Choroid plexus epithelial cell (primary cell): ENCODE results near the gene SPATS2.
"Not testable (repeated sequence)": the region's sequence is repeated elsewhere in the genome, so short reads cannot be mapped to it uniquely, and the experiment has no call there.

ENCODE experiments used
- DNase-seq: peaks from one replicate; pipeline ENCODE4 v3.0.0-alpha.2; 2010; ENCODE audit warnings: low read depth
- H3K4me3 ChIP-seq: 2 replicates; pipeline ENCODE4 v1.5.1; 2011; ENCODE audit warnings: low read depth, mild to moderate bottlenecking, control low read depth, low read length, moderate library complexity
- TF ChIP-seq, protein P1 (sequence below): conservative IDR thresholded peaks from 2 replicates; pipeline ENCODE4 v1.5.1; 2011; ENCODE audit warnings: low read depth, mild to moderate bottlenecking, control low read depth, inconsistent platforms, low read length, moderate library complexity

Gene SPATS2

DNA sequence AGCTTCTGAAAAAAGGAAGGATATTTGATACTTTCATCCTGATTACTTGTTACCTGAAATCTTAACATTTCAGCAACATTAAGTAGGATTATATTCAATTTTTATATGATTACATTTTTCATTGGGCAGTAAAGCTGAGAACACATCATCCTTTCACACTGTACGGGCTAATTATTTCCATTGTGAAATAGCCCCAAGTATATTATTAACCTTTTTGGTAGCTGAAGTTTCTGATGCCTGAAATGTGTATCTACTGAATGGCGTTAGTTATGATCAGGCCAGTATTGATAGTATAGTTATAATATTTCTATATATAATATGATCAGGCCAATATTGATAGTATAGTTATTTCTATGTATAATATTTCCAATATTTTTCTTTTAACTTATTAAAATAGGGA lies 10.1 kb downstream of the SPATS2 start:
- TF ChIP-seq, protein P1, sequence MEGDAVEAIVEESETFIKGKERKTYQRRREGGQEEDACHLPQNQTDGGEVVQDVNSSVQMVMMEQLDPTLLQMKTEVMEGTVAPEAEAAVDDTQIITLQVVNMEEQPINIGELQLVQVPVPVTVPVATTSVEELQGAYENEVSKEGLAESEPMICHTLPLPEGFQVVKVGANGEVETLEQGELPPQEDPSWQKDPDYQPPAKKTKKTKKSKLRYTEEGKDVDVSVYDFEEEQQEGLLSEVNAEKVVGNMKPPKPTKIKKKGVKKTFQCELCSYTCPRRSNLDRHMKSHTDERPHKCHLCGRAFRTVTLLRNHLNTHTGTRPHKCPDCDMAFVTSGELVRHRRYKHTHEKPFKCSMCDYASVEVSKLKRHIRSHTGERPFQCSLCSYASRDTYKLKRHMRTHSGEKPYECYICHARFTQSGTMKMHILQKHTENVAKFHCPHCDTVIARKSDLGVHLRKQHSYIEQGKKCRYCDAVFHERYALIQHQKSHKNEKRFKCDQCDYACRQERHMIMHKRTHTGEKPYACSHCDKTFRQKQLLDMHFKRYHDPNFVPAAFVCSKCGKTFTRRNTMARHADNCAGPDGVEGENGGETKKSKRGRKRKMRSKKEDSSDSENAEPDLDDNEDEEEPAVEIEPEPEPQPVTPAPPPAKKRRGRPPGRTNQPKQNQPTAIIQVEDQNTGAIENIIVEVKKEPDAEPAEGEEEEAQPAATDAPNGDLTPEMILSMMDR = no peak
- H3K4me3 ChIP-seq = no peak overlapping the region
- DNase-seq = no peak

DNA sequence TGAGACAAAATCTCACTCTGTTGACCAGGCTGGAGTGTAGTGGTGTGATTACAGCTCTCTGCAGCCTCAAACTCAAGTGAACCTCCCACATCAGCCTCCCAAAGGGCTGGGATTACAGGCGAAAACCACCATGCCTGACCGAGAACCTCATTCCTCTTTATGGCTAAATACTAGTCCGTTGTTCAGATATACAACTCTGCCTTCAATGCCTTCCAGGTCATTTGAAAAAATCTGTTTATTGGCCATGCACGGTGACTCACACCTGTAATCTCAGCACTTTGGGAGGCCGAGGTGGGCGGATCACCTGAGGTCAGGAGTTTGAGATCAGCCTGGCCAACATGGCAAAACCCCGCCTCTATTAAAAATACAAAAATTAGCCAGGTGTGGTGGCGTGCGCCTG lies 12.9 kb downstream of the SPATS2 start:
- H3K4me3 ChIP-seq, DNase-seq: not testable (repeated sequence)

DNA sequence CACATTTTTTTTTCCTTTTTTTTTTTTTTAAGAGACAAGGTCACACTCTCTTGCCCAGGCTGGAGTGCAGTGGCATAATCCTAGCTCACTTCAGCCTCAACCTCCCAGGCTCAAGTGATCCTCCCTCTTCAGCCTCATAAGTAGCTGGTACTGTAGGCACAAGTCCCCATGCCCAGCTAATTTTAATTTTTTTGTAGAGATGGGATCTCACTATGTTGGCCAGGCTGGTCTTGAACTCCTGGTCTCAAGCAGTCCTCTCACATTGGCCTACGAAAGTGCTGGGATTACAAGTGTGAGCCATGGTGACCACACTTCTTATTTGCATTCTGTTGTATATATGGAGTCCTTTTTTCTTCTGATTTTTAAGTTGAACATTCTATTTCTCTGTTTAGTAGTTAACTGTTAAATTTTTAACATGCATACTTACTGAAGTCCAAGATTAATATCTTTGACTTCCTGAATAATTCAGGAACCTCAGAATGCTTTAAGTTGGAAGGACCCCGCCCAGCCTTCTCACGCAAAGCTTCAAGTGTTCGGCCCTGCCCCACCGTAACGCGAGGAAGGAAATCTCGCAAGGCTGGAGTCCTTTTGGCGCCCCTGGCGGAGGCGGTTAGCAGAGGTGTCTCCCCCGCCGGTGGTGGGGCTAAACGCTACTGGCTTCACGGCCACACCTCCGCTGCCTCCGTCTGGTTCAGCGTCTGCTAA lies 21.6 kb downstream of the SPATS2 start:
- DNase-seq = no peak

DNA sequence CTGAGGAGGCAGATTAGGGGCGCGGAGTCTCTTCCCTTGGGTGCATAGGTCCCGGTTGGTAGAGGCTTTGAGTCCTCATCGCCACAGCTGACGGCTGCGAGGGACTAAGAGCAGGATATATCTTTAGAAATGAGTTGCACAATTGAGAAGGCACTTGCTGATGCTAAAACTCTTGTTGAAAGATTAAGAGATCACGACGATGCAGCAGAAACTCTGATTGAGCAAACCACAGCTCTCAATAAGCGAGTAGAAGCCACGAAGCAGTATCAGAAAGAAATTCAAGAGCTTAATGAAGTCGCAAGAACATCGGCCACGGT lies 22.1 kb downstream of the SPATS2 start:
- TF ChIP-seq, protein P1 = no peak
- no peak overlapping the region for H3K4me3 ChIP-seq
- DNase-seq = no peak

More for the DNA sequence above, 21.6 kb downstream of the SPATS2 start:
- H3K4me3 ChIP-seq = no peak overlapping the region
- TF ChIP-seq, protein P1 = no peak

DNA sequence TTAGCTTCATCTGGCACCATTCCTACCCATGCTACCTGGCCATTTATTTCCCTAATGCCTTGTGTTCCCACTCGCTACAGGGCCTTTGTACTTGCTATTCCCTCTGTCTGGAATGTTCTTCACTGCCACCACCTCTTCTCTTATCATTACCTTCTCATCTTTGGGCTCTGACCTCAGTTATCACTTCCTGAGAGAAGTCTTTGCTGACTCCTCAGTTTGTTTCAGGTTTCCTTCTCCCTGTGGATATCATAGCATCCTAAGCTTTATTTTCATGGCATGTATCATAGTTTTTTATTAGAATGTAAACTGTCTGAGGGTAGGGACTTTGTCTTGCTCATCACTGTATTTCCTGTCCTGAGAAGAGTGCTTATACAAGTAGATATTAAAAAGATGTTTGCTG lies 29.7 kb downstream of the SPATS2 start:
- TF ChIP-seq, protein P1 = no peak
- DNase-seq = no peak
- no peak overlapping the region for H3K4me3 ChIP-seq

DNA sequence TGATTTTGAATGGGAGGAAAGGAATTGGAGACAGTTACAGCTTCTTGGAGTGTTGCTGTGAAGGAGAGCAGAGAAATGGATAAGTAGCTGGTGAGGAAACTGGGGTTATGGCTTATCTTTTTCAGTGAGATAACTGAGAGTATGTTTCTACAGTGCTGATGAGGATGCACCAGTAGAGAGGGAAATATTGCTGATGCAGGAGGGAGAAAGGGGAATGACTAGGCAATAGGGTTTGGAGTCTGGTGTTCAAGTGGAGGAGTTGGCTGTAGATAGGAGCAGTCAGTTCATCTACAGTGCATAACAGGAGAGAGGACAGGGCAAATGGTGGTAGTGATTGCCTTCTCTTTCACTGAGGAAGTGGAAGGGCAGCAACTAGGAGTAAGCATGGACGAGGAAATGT lies 33.0 kb downstream of the SPATS2 start:
- DNase-seq = no peak
- H3K4me3 ChIP-seq = no peak overlapping the region
- TF ChIP-seq, protein P1 = no peak

DNA sequence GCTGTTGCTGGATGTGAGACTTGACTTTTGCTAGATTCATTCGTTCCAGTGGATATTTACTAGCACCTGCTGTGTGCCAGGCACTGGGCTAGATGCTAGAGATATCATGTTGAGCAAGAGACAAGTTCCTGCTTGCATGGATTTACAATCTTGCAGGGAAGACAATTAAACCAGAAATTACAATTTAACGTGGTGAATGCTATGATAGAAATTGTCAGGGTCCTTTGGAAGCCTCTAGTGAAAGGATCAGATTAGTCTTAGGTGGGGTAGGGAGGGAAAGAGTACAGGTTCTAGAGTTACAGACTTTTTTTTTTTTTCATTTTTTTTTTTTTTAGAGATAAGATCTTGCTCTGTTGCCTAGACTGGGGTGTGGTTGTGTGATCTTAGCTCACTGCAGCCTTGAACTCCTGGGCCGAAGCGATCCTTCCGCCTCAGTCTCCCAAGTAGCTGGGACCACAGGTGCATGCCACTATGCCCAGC lies 36.7 kb downstream of the SPATS2 start:
- TF ChIP-seq, protein P1 = no peak
- H3K4me3 ChIP-seq = no peak overlapping the region
- DNase-seq = no peak
